K562 (cell line): ENCODE measurements around the gene GUK1. TPM values are rescaled to one million over a fixed set of nuclear protein-coding genes. Genes with fewer than 3 reads are reported as not detected.
"Not testable (repeated sequence)": the region's sequence is repeated elsewhere in the genome, so short reads cannot be mapped to it uniquely, and the experiment has no call there.

Experiments used
- ATAC-seq: fragments of 200-7000 bp; cut with Tn5 transposase; 3 replicates; pipeline ENCODE4 v1.9.1; 2020; ENCODE audit warnings: moderate library complexity
- BruUV-seq: library from RNA; stranded (reverse); fragments of 400-500 nt; replicated peaks from 2 replicates; lab custom pipeline; 2021; lab: Mats Ljungman, UMichigan
- CTCF ChIA-PET: fragments of 300-600 bp; formaldehyde crosslinking; extraction: SDS; loops from one replicate; lab custom pipeline; 2021; ENCODE audit warnings: low intra/inter-chr PET ratio; lab: Yijun Ruan, JAX
- POLR2A ChIA-PET: fragments of 300-600, 350-650 bp; sonication (Branson Sonifier 250); formaldehyde crosslinking; extraction: SDS; loops from one replicate; lab custom pipeline; 2021; ENCODE audit warnings: antibody characterized with exemption, inconsistent platforms; lab: Yijun Ruan, JAX
- DNase-seq, 4 experiments: peaks; one replicate each; pipeline versions ENCODE4 v3.0.0 to v3.0.0-alpha.2; 2011 to 2018; ENCODE audit warnings: low spot score in 3 of 4, mixed read lengths in 3 of 4; ENCODE audit errors: extremely low read depth in 1 of 4
- FAIRE-seq: peaks from 2 replicates; lab custom pipeline; 2011; peaks lifted over from hg19 to GRCh38; lab: Jason Lieb, UNC
- H2AFZ ChIP-seq: 2 replicates; pipeline ENCODE4 v1.6.0; 2011; ENCODE audit warnings: low read depth, low read length, control low read depth, inconsistent platforms
- H3K27ac ChIP-seq: fragments of 200-600 bp; 3 replicates; pipeline ENCODE4 v1.8.0; 2011; ENCODE audit warnings: low read depth, mild to moderate bottlenecking, control low read depth, inconsistent platforms, low read length, moderate library complexity, mixed read lengths; ENCODE audit errors: extremely low read depth
- H3K27me3 ChIP-seq, 2 experiments: fragments of 300-600 bp in 1 of 2; 2 replicates in 1 of 2; 3 replicates in 1 of 2; pipeline versions ENCODE4 v1.6.0 to v1.8.0; 2011; ENCODE audit warnings: inconsistent platforms in 2 of 2, low read length in 2 of 2, mild to moderate bottlenecking in 1 of 2, mixed read lengths in 1 of 2, moderate library complexity in 1 of 2; ENCODE audit not compliant: control insufficient read depth in 2 of 2, insufficient read depth in 2 of 2
- H3K36me3 ChIP-seq: fragments of 300-600 bp; 3 replicates; pipeline ENCODE4 v1.8.0; 2011; ENCODE audit warnings: mild to moderate bottlenecking, low read length, inconsistent platforms; ENCODE audit not compliant: control insufficient read depth, insufficient read depth
- H3K4me1 ChIP-seq, 2 experiments: fragments of 200-600 bp in 1 of 2; replicated peaks in 1 of 2; 2 replicates in 1 of 2; 3 replicates in 1 of 2; pipeline versions ENCODE4 v1.5.1 to v1.8.0; 2011; ENCODE audit warnings: inconsistent platforms in 2 of 2, low read length in 2 of 2, mild to moderate bottlenecking in 1 of 2, mixed read lengths in 1 of 2, moderate library complexity in 1 of 2; ENCODE audit not compliant: control insufficient read depth in 2 of 2, insufficient read depth in 2 of 2
- H3K4me2 ChIP-seq: 2 replicates; pipeline ENCODE4 v1.6.1; 2011; ENCODE audit warnings: low read length, control low read depth, inconsistent platforms, mixed read lengths; ENCODE audit not compliant: insufficient read depth
- H3K4me3 ChIP-seq: fragments of 200-600 bp; sonication (generic), shearing (Covaris generic); 2 replicates; pipeline ENCODE4 v1.5.1; 2016; ENCODE audit warnings: control low read depth, inconsistent platforms
- H3K79me2 ChIP-seq: fragments of 200-600 bp; 3 replicates; pipeline ENCODE4 v1.8.0; 2011; ENCODE audit warnings: low read length, inconsistent platforms; ENCODE audit not compliant: control insufficient read depth, insufficient read depth
- H3K9ac ChIP-seq, 2 experiments: 2 replicates each; pipeline versions ENCODE4 v1.6.0 to v1.6.1; 2011; ENCODE audit warnings: low read depth in 2 of 2, low read length in 2 of 2, control low read depth in 1 of 2, inconsistent platforms in 1 of 2, mild to moderate bottlenecking in 1 of 2, mixed read lengths in 1 of 2; ENCODE audit not compliant: insufficient read depth in 1 of 2
- H3K9me1 ChIP-seq: one replicate; pipeline ENCODE4 v1.6.0; 2011; ENCODE audit warnings: inconsistent platforms, mild to moderate bottlenecking, low read length, moderate library complexity; ENCODE audit not compliant: control insufficient read depth, insufficient read depth
- H3K9me3 ChIP-seq: replicated peaks from 2 replicates; pipeline ENCODE4 v1.5.1; 2011; ENCODE audit warnings: low read depth, low read length, inconsistent platforms; ENCODE audit not compliant: control insufficient read depth, insufficient read depth
- H4K20me1 ChIP-seq: replicated peaks from 2 replicates; pipeline ENCODE4 v1.6.1; 2011; ENCODE audit warnings: low read length, inconsistent platforms, mixed read lengths; ENCODE audit not compliant: control insufficient read depth, insufficient read depth
- CCNT2 ChIP-seq: IDR thresholded peaks from 2 replicates; pipeline ENCODE4 v1.6.1; 2011; ENCODE audit warnings: borderline replicate concordance, low read depth, mild to moderate bottlenecking, moderate library complexity, mixed read lengths, low read length; ENCODE audit not compliant: insufficient read length; ENCODE audit errors: extremely low read depth
- CREM ChIP-seq: IDR thresholded peaks from 2 replicates; pipeline ENCODE4 v1.6.1; 2014; ENCODE audit warnings: antibody characterized with exemption, low read depth
- FIP1L1 ChIP-seq: fragments of 200-400 bp; formaldehyde crosslinking; IDR thresholded peaks from 2 replicates; pipeline ENCODE4 v1.6.1; 2018; ENCODE audit warnings: mild to moderate bottlenecking, low read depth, low read length; ENCODE audit not compliant: poor library complexity, severe bottlenecking
- KLF13 ChIP-seq: fragments of 450-650 bp; IDR thresholded peaks from 2 replicates; pipeline ENCODE4 v1.6.1; 2016; ENCODE audit warnings: missing genetic modification characterization, low read depth, mild to moderate bottlenecking, missing compliant biosample characterization, moderate library complexity, borderline replicate concordance
- MYC ChIP-seq, 2 experiments: fragments of 250-450 bp in 1 of 2; sonication (Bioruptor Pico) in 1 of 2; IDR thresholded peaks; 2 replicates each; pipeline versions ENCODE4 v1.5.1 to v1.6.1; 2012 to 2021; ENCODE audit warnings: low read depth in 2 of 2, borderline replicate concordance in 1 of 2, improper control_type of control experiment in 1 of 2, low read length in 1 of 2, mild to moderate bottlenecking in 1 of 2, moderate library complexity in 1 of 2
- RB1 ChIP-seq: fragments of 450-650 bp; IDR thresholded peaks from 2 replicates; pipeline ENCODE4 v1.6.1; 2017; ENCODE audit warnings: low read depth, mild to moderate bottlenecking
- RBFOX2 ChIP-seq: fragments of 200-400 bp; formaldehyde crosslinking; IDR thresholded peaks from 2 replicates; pipeline ENCODE4 v1.6.1; 2017; ENCODE audit warnings: low read depth, mild to moderate bottlenecking, low read length, moderate library complexity
- WGBS: fragments of 100-300 bp; shearing (Covaris generic); methylation state at CpG from one replicate; pipeline ENCODE4 v1.1.6; 2016; ENCODE audit warnings: low coverage, mixed read lengths; ENCODE audit not compliant: insufficient coverage; ENCODE audit errors: missing lambda C conversion rate; 5-methylcytosine and 5-hydroxymethylcytosine counted together
- in situ Hi-C: fragments of 300-500 bp; cut with MboI; formaldehyde crosslinking; loops from 4 replicates; pipeline ENCODE4 v1.15.0; 2018; ENCODE audit warnings: inconsistent platforms, mixed read lengths
- intact Hi-C: fragments of 100-400 bp; cut with micrococcal nuclease; formaldehyde crosslinking; loops from 2 replicates; pipeline ENCODE4 v1.14.2; 2022
- polyA plus RNA-seq, 8 experiments: library from polyadenylated mRNA; depleted of rRNA in 4 of 8; stranded (reverse) in 5 of 8; unstranded in 3 of 8; fragments of >200 nt; fragmentation: Nextera tagmentation in 2 of 8; fragmentation: Illumina TruSeq in 1 of 8; extraction: Ambion mirVana in 2 of 8; extraction: Trizol in 1 of 8; gene quantifications; 2 replicates each; pipeline versions ENCODE4 v1.2.1 to v1.2.3, GENCODE V29; 2011 to 2014; ENCODE audit warnings: inconsistent platforms in 1 of 8, missing spikeins in 1 of 8
- total RNA-seq, 7 experiments: library from RNA; depleted of rRNA in 6 of 7; stranded (reverse); fragments of >200 nt in 6 of 7; fragmentation: Illumina TruSeq in 2 of 7; extraction: Trizol in 2 of 7; gene quantifications; 2 replicates each; pipeline versions ENCODE4 v1.2.1 to v1.2.3, GENCODE V29; 2011 to 2021; ENCODE audit warnings: low replicate concordance in 1 of 7
- TF ChIP-seq, protein P1 (sequence below): sonication (generic); formaldehyde crosslinking; IDR thresholded peaks from 2 replicates; pipeline ENCODE4 v1.8.1; 2023; ENCODE audit warnings: mild to moderate bottlenecking, missing genetic modification reagents, moderate library complexity
- TF ChIP-seq, protein P2 (sequence below): fragments of 450-650 bp; formaldehyde crosslinking; IDR thresholded peaks from 2 replicates; pipeline ENCODE4 v1.4.0; 2020; ENCODE audit warnings: mild to moderate bottlenecking, moderate library complexity
- TF ChIP-seq, protein P3 (sequence below): sonication (generic); formaldehyde crosslinking; IDR thresholded peaks from 2 replicates; pipeline ENCODE4 v1.8.0; 2022; ENCODE audit warnings: mild to moderate bottlenecking, missing genetic modification reagents

Gene GUK1
- total and polyA plus RNA-seq, 9 of the 15 experiments (the other 6 are each of a cell fraction or from before 2014, with no cell fraction given), result 7.0 to 331 (median 132) TPM

DNA sequence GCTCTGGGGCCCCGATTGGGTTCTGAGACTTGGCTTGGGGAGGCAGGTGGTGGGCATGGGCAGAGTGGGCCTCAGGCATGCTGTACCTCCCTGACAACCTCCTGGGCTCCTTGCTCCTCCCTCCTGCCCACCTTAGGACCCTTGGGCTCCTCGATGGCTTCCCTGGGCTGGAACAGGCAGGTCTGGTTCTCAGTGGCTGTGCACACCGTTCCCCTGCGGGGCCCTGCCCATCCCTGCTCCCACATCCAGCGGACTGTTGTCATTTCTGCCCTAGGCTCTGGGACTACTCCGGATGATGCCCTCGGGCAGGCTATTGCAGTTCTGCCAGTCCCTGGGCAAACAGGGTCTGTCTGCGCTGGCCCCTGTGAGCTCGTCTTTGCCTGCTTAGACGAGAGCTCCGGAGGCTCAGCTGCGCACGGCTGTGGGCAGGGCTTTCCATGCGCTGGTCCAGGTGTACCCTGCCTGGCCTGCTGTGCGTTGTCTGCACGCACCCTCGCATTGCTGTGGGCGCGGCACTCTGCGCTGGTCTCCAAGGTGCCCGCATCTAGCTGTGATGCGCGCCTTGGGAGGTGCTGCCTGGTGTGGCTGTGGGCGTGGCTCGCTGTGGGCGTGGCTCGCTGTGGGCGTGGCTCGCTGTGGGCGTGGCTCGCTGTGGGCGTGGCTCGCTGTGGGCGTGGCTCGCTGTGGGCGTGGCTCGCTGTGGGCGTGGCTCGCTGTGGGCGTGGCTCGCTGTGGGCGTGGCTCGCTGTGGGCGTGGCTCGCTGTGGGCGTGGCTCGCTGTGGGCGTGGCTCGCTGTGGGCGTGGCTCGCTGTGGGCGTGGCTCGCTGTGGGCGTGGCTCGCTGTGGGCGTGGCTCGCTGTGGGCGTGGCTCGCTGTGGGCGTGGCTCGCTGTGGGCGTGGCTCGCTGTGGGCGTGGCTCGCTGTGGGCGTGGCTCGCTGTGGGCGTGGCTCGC, 33.7 kb downstream of the GUK1 start:
- H3K27me3 ChIP-seq; in situ Hi-C loops; FAIRE-seq; H3K79me2 ChIP-seq; H3K9me1 ChIP-seq; H3K9me3 ChIP-seq; CTCF ChIA-PET; H3K27ac ChIP-seq; BruUV-seq; H3K36me3 ChIP-seq; intact Hi-C loops; H2AFZ ChIP-seq; H3K4me3 ChIP-seq; H4K20me1 ChIP-seq; TF ChIP-seq MYC (CRISPR knock-in tag; IDR thresholded peaks at IDR 0.05; ENCODE audit: borderline replicate concordance, low read depth): not testable (repeated sequence)
- peaks cover 14 to 64% of the 10 kb centered on the region in 2 experiments; a peak in 4 of 5 replicates for H3K4me1 ChIP-seq
- POLR2A ChIA-PET, result interaction anchor here (0.6 to 2.2 kb wide), 14 partner anchors 7 to 286 kb away, joined by 3 to 19 read pairs (median 3); partner anchors contain the start of gene IBA57
- ATAC-seq, result peak; percentile 78
- peak; percentile 68 to 89 (median 82) for DNase-seq
- WGBS, result 20% methylated on average over 32 of the region's 69 CpGs
- H3K4me2 ChIP-seq, result peak overlapping the region; percentile 53
- peak overlapping the region in 1 of 2 experiments; percentile 47; a peak in 2 of 4 replicates for H3K9ac ChIP-seq
- TF ChIP-seq FIP1L1 (peak; percentile 32), CCNT2 (peak; percentile 29), CREM (peak; percentile 46; the same call in 1 of the 2 replicates), RB1 (peak; percentile 20; the same call in 1 of the 2 replicates), KLF13 (peak; percentile 66; the same call in 1 of the 2 replicates), MYC (IDR thresholded peaks at IDR 0.05; ENCODE audit: low read depth, low read length) (peak; percentile 36; the same call in 1 of the 2 replicates), RBFOX2 (peak; percentile 45; the same call in 1 of the 2 replicates)
- TF ChIP-seq, protein P1, sequence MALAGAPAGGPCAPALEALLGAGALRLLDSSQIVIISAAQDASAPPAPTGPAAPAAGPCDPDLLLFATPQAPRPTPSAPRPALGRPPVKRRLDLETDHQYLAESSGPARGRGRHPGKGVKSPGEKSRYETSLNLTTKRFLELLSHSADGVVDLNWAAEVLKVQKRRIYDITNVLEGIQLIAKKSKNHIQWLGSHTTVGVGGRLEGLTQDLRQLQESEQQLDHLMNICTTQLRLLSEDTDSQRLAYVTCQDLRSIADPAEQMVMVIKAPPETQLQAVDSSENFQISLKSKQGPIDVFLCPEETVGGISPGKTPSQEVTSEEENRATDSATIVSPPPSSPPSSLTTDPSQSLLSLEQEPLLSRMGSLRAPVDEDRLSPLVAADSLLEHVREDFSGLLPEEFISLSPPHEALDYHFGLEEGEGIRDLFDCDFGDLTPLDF (CRISPR knock-in tag), result peak; percentile 55; the same call in 1 of the 2 replicates
- TF ChIP-seq, protein P2, sequence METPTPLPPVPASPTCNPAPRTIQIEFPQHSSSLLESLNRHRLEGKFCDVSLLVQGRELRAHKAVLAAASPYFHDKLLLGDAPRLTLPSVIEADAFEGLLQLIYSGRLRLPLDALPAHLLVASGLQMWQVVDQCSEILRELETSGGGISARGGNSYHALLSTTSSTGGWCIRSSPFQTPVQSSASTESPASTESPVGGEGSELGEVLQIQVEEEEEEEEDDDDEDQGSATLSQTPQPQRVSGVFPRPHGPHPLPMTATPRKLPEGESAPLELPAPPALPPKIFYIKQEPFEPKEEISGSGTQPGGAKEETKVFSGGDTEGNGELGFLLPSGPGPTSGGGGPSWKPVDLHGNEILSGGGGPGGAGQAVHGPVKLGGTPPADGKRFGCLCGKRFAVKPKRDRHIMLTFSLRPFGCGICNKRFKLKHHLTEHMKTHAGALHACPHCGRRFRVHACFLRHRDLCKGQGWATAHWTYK (CRISPR knock-in tag), result peak; percentile 56; the same call in 1 of the 2 replicates
- TF ChIP-seq, protein P3, sequence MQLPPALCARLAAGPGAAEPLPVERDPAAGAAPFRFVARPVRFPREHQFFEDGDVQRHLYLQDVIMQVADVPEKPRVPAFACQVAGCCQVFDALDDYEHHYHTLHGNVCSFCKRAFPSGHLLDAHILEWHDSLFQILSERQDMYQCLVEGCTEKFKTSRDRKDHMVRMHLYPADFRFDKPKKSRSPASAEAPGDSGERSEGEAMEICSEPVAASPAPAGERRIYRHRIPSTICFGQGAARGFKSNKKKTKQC, result peak; percentile 62; the same call in 1 of the 2 replicates
